HG02852 (cell line): ENCODE data around the gene PCDHGB4.
"Not testable (repeated sequence)": the region's sequence is repeated elsewhere in the genome, so short reads cannot be mapped to it uniquely, and the experiment has no call there.

Experiments used
- ATAC-seq: cut with Tn5 transposase; IDR thresholded peaks from one replicate; pipeline ENCODE4 v1.9.1; 2021; ENCODE audit warnings: mild to moderate bottlenecking, moderate library complexity; ENCODE audit not compliant: unreplicated experiment

The PCDHGB4 gene

DNA sequence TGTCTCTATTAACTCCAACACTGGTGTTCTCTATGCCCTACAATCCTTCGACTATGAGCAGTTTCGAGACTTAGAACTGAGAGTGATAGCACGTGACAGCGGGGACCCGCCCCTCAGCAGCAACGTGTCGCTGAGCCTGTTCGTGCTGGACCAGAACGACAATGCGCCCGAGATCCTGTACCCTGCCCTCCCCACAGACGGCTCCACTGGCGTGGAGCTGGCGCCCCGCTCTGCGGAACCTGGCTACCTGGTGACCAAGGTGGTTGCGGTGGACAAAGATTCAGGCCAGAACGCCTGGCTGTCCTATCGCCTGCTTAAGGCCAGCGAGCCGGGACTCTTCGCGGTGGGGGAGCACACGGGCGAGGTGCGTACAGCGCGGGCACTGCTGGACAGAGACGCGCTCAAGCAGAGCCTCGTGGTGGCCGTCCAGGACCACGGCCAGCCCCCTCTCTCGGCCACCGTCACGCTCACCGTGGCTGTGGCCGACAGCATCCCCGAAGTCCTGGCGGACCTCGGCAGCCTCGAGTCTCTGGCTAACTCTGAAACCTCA is 35.3 kb downstream of the PCDHGB4 start:
- ATAC-seq = no peak

- ATAC-seq = no peak
These were observed 40.4 kb downstream of the PCDHGB4 start for GRCh38 chr5:141427783-141428426.

- ATAC-seq = peak; percentile 79
These were observed 43.0 kb downstream of the PCDHGB4 start, which contains the start of gene PCDHGA12 for GRCh38 chr5:141430332-141431113. PCDHGA12 (plus strand) TSS chr5:141430507; CDS start chr5:141430760, 253 bp downstream.

DNA sequence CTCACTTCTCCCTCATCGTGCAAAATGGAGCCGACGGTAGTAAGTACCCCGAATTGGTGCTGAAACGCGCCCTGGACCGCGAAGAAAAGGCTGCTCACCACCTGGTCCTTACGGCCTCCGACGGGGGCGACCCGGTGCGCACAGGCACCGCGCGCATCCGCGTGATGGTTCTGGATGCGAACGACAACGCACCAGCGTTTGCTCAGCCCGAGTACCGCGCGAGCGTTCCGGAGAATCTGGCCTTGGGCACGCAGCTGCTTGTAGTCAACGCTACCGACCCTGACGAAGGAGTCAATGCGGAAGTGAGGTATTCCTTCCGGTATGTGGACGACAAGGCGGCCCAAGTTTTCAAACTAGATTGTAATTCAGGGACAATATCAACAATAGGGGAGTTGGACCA is 43.8 kb downstream of the PCDHGB4 start:
- ATAC-seq = peak; percentile 54

DNA sequence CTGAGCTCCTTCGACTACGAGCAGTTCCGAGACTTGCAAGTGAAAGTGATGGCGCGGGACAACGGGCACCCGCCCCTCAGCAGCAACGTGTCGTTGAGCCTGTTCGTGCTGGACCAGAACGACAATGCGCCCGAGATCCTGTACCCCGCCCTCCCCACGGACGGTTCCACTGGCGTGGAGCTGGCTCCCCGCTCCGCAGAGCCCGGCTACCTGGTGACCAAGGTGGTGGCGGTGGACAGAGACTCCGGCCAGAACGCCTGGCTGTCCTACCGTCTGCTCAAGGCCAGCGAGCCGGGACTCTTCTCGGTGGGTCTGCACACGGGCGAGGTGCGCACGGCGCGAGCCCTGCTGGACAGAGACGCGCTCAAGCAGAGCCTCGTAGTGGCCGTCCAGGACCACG is 44.8 kb downstream of the PCDHGB4 start:
- not testable (repeated sequence) for ATAC-seq

DNA sequence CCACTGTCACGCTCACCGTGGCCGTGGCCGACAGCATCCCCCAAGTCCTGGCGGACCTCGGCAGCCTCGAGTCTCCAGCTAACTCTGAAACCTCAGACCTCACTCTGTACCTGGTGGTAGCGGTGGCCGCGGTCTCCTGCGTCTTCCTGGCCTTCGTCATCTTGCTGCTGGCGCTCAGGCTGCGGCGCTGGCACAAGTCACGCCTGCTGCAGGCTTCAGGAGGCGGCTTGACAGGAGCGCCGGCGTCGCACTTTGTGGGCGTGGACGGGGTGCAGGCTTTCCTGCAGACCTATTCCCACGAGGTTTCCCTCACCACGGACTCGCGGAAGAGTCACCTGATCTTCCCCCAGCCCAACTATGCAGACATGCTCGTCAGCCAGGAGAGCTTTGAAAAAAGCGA is 45.2 kb downstream of the PCDHGB4 start:
- ATAC-seq = not testable (repeated sequence)

GRCh38 chr5:141434006-141434405 is 46.5 kb downstream of the PCDHGB4 start:
- no peak for ATAC-seq

- no peak for ATAC-seq
These were observed 49.7 kb downstream of the PCDHGB4 start for GRCh38 chr5:141437221-141437620.

DNA sequence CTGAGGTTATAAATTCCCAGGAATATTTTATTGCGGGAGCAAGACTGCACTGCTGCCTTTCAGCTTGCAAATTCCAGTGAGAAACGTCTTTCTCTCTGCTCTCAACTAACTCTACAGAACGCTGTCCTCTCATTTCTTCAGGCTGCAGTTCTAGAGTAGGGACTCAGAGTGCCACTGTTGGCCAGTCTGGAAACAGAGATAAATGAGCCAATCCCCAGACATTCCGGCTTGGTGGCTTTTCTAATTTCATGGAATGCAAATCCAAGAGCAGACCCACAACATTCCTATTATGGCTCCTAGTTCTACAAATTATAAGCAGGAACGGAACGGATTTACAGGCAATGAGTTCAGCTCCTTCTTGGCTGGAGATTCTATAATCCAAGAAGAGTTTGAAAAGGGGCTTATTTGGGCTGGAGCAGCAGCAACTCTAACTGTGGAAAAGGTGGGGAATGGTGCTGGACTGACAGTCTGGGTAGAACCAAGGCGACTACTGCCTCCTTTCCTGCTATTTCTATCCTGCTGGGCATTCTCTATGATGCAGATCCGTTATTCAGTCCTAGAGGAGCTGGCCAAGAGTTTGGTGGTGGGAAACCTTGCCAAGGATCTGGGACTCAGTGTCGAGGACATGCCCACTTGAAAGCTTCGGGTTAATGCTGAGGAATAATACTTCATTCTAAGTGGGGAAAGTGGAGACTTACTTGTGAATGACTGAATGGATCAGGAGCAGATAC is 52.1 kb downstream of the PCDHGB4 start:
- no peak for ATAC-seq
